Esophagus squamous epithelium (tissue), 5 donors: ENCODE results near the gene ITIH1. TPM values are rescaled to one million over a fixed set of nuclear protein-coding genes. Genes with fewer than 3 reads are reported as not detected.

Experiments used
- DNase-seq: peaks from one replicate; lab custom pipeline; 2025; lab: John Stamatoyannopoulos, UW
- H3K27ac ChIP-seq, 4 donors: fragments of 200-600 bp; sonication (generic); one replicate each; pipeline ENCODE4 v1.5.1; 2016 to 2019; ENCODE audit warnings: mild to moderate bottlenecking in 1 of 4
- H3K27me3 ChIP-seq, 4 donors: fragments of 200-600 bp; sonication (generic); 1 replicate in 3 of 4; 2 replicates in 1 of 4; pipeline versions ENCODE4 v1.5.1 to v1.6.0; 2017 to 2021; ENCODE audit warnings: antibody characterized with exemption in 1 of 4
- H3K36me3 ChIP-seq, 3 donors: fragments of 200-600 bp; sonication (generic); one replicate each; pipeline ENCODE4 v1.5.1; 2016 to 2019
- H3K4me1 ChIP-seq, 3 donors: fragments of 200-600 bp; sonication (generic); one replicate each; pipeline ENCODE4 v1.5.1; 2017 to 2019
- H3K4me3 ChIP-seq, 4 donors: fragments of 200-600 bp; sonication (generic); 1 replicate in 3 of 4; 2 replicates in 1 of 4; pipeline ENCODE4 v1.5.1; 2016 to 2019; ENCODE audit warnings: mild to moderate bottlenecking in 2 of 4, moderate library complexity in 1 of 4
- H3K9me3 ChIP-seq, 3 donors: fragments of 200-600 bp; sonication (generic); one replicate each; pipeline ENCODE4 v1.5.1; 2016 to 2019
- POLR2A ChIP-seq, 4 donors: fragments of 450-650 bp; IDR thresholded peaks; one replicate each; pipeline ENCODE4 v1.6.1; 2017; ENCODE audit warnings: antibody characterized with exemption in 4 of 4, mild to moderate bottlenecking in 4 of 4, moderate library complexity in 3 of 4
- WGBS, 2 donors: methylation state at CpG; one replicate each; pipeline ENCODE4 v1.1.5; 2018; 5-methylcytosine and 5-hydroxymethylcytosine counted together
- intact Hi-C: fragments of 100-400 bp; cut with DNase I; formaldehyde crosslinking; loops from one replicate; pipeline ENCODE4 v1.15.0; 2022
- total RNA-seq, 4 donors: library from RNA; depleted of rRNA; stranded (reverse); fragments of >200 nt; gene quantifications; one replicate each; pipeline ENCODE4 v1.1.0, GENCODE V29; 2016
- TF ChIP-seq, protein P1 (sequence below), 6 experiments: fragments of 450-650 bp in 4 of 6; fragments of 200-600 bp in 2 of 6; sonication (generic) in 2 of 6; IDR thresholded peaks; one replicate each; pipeline ENCODE4 v1.5.1; 2016 to 2019; ENCODE audit warnings: antibody characterized with exemption in 6 of 6, mild to moderate bottlenecking in 4 of 6, moderate library complexity in 4 of 6
- donor health status: DM: yes; HTN: yes; CAD: no.

Gene ITIH1
- total RNA-seq, 4 donors from 2014 or later: not detected

DNA sequence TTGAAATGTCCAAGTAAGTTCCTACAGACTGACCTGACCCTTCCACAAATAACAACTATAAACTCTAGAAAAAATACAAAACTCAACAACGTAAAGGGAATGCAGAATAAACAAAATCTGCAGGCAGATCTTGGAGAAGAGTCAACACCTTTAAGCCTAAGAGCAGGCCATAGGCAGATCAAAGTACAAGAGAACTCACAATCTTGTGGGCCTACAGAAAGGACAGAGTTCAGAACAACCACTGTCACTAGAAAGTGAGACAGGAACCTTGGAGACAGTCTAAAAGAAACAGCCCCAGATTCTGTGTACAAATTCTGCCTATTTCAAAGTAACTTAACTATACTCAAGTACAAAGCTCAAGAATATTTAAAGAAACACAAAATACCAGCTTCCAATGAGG, 37.7 kb upstream of the ITIH1 start:
- Histone ChIP-seq H3K27me3 (no peaks in the 10 kb centered on the region), H3K36me3 (peaks cover 10 to 100% (median 23%) of the 10 kb centered on the region in 3 donors), H3K4me3 (no peak overlapping the region), H3K27ac (no peak overlapping the region), H3K4me1 (no peaks in the 10 kb centered on the region), H3K9me3 (no peaks in the 10 kb centered on the region)
- WGBS, 2 donors: 82 to 86% methylated on average over 1 of the region's 1 CpG
- intact Hi-C loops: loop anchor here (10.0 kb wide), 1 partner anchor 335 kb away; no protein-coding TSS in a partner anchor
- no peak for TF ChIP-seq POLR2A (IDR thresholded peaks at IDR 0.05)
- TF ChIP-seq, protein P1, sequence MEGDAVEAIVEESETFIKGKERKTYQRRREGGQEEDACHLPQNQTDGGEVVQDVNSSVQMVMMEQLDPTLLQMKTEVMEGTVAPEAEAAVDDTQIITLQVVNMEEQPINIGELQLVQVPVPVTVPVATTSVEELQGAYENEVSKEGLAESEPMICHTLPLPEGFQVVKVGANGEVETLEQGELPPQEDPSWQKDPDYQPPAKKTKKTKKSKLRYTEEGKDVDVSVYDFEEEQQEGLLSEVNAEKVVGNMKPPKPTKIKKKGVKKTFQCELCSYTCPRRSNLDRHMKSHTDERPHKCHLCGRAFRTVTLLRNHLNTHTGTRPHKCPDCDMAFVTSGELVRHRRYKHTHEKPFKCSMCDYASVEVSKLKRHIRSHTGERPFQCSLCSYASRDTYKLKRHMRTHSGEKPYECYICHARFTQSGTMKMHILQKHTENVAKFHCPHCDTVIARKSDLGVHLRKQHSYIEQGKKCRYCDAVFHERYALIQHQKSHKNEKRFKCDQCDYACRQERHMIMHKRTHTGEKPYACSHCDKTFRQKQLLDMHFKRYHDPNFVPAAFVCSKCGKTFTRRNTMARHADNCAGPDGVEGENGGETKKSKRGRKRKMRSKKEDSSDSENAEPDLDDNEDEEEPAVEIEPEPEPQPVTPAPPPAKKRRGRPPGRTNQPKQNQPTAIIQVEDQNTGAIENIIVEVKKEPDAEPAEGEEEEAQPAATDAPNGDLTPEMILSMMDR (IDR thresholded peaks at IDR 0.05): no peak
- DNase-seq: no peak

DNA sequence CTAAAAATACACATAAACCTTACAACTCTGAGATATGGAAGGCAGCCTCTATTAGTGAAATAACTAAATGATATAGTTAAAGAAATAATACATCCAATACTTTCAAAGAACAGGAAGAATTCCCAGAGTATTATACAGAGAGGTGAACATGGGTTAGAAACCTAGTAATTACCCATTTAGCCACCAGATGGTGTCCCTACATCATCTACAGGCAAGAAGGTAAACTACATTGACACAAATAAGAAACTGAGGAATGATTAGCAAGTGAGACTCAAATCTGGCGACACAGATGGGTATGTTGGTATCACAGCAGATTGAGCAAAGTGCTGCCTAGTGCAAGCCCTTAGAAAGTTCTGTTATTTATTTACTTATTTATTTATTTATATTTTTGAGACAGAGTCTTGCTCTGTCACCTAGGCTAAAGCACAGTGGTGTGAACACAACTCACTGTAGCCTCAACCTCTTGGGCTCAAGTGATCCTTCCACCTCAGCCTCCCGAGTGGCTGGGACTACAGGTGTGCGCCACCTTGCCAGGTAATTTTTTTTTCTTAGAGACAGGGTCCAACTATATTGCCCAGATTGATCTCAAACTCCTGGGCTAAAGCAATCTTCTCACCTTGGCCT, 34.9 kb upstream of the ITIH1 start:
- Histone ChIP-seq H3K4me1 (no peaks in the 10 kb centered on the region), H3K4me3 (no peak overlapping the region), H3K9me3 (no peaks in the 10 kb centered on the region), H3K27ac (no peak overlapping the region), H3K27me3 (no peaks in the 10 kb centered on the region), H3K36me3 (peaks cover 10 to 100% (median 34%) of the 10 kb centered on the region in 3 donors)
- no peak for TF ChIP-seq POLR2A (IDR thresholded peaks at IDR 0.05)
- TF ChIP-seq, protein P1 (IDR thresholded peaks at IDR 0.05): peak; percentile 24 to 64 (median 48)
- no peak for DNase-seq
- 73 to 88% methylated on average over 3 of the region's 3 CpGs for WGBS, 2 donors
- intact Hi-C loops: loop anchor here (10.0 kb wide), 1 partner anchor 332 kb away; no protein-coding TSS in a partner anchor

DNA sequence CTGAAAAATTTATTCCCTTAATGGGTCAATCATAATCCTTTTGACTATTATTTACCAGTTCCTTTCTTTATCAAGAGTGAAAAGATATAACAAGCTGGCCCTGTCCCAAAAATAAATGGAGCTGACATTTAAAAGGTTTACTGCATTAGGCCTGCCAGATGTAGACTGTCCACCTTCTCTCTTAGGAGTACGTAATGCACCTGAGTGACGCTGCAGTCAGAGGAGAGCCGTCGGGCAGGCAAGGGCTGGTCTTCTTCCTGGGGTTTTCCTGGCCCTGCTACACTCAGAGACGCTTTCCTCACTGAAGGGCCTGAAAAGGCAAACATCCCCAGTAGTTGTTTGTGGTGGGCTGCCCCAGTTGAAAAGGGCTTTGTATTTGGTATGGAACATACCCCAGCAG, 34.2 kb upstream of the ITIH1 start:
- 96 to 100% methylated on average over 4 to 5 of the region's 5 CpGs for WGBS, 2 donors
- no peaks in the 10 kb centered on the region for H3K27me3 ChIP-seq
- H3K27ac ChIP-seq: no peak overlapping the region
- H3K4me1 ChIP-seq: no peaks in the 10 kb centered on the region
- no peaks in the 10 kb centered on the region for H3K9me3 ChIP-seq
- TF ChIP-seq, protein P1 (IDR thresholded peaks at IDR 0.05): no peak
- no peak for TF ChIP-seq POLR2A (IDR thresholded peaks at IDR 0.05)
- H3K4me3 ChIP-seq: no peak overlapping the region
- H3K36me3 ChIP-seq: peaks cover 10 to 100% (median 34%) of the 10 kb centered on the region in 3 donors
- intact Hi-C loops: loop anchor here (10.0 kb wide), 1 partner anchor 332 kb away; no protein-coding TSS in a partner anchor
- no peak for DNase-seq

DNA sequence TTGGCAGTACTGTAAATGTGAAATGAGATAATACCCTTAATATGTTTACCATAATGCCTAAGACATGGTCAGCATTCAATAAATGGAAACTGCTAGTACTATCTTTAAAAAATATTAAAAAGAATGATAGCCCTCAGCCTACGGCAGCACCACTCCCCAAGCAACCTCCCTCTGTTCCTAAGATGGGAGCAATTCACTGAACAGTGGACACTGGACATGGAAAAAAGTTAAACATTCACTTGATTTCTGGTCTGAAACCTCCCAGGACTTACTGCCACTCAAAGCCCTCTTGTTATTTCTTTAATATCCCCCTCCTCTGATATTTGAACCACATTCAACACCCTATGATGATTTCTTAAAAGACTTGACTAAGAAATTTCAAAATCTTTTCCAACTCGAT, 33.7 kb upstream of the ITIH1 start:
- no peak overlapping the region for H3K4me3 ChIP-seq
- H3K27me3 ChIP-seq: no peaks in the 10 kb centered on the region
- intact Hi-C loops: loop anchor here (10.0 kb wide), 1 partner anchor 331 kb away; no protein-coding TSS in a partner anchor
- H3K27ac ChIP-seq: no peak overlapping the region
- 82 to 84% methylated on average over 2 of the region's 2 CpGs for WGBS, 2 donors
- peaks cover 10 to 100% (median 38%) of the 10 kb centered on the region in 3 donors for H3K36me3 ChIP-seq
- TF ChIP-seq, protein P1 (IDR thresholded peaks at IDR 0.05): no peak
- TF ChIP-seq POLR2A (IDR thresholded peaks at IDR 0.05): no peak
- no peak for DNase-seq
- no peaks in the 10 kb centered on the region for H3K9me3 ChIP-seq
- H3K4me1 ChIP-seq: no peaks in the 10 kb centered on the region

DNA sequence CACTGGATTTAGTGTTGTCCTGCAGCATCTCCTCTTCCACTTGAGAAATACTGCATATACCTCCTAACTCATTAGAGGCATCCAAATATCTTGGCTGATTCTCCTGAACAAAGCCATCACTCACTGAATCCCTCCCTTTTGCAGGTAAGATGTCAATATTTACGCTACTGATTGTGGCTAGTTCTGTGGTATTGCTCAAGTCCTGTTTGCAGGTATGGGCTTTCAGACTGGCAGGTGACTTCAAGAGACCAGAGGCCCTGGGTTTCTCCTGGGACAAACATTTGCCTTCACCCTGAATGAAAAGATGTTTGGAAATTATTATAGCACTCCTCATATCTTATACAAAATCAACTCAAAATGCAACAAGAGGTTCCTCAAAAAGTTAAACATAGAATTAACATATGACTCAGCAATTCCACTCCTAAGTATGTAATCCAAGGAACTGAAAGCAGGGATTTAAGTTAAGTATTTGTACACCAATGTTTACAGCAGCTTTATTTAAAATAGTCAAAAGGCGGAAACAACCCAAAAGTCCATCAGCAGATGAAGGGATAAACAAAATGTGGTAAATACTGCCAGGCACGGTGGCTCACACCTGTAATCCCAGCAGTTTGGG, 25.2 kb upstream of the ITIH1 start:
- TF ChIP-seq, protein P1 (IDR thresholded peaks at IDR 0.05): no peak
- no peak for TF ChIP-seq POLR2A (IDR thresholded peaks at IDR 0.05)
- Histone ChIP-seq H3K36me3 (peaks cover 4 to 98% (median 18%) of the 10 kb centered on the region in 3 donors), H3K4me1 (no peaks in the 10 kb centered on the region), H3K4me3 (no peak overlapping the region), H3K27ac (no peak overlapping the region), H3K9me3 (no peaks in the 10 kb centered on the region), H3K27me3 (no peaks in the 10 kb centered on the region)
- no peak for DNase-seq
- WGBS, 2 donors: 77 to 83% methylated on average over 3 of the region's 3 CpGs
- intact Hi-C loops: no loop called here
